ENCODE measurements around the gene UGT1A8.

DNA sequence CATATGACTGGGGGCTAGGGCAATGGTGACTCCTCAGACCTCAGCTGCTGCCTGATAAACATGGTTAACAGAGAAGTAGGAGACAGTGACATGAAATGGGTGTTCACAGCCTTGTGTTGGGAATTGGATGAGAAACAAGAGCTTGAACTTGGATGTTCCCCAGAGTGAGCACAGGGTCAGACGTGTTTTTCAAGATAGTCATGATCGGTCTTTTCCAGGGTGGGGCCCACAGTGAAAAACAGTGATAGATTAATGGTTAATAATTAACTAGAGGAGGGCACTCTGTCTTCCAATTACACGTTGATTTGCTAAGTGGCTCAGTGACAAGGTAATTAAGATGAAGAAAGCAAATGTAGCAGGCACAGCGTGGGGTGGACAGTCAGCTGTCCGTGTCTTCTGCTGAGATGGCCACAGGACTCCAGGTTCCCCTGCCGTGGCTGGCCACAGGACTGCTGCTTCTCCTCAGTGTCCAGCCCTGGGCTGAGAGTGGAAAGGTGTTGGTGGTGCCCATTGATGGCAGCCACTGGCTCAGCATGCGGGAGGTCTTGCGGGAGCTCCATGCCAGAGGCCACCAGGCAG is 111.4 kb downstream of the UGT1A8 start, which contains the start of gene UGT1A3:
- TF ChIP-seq, protein P1, sequence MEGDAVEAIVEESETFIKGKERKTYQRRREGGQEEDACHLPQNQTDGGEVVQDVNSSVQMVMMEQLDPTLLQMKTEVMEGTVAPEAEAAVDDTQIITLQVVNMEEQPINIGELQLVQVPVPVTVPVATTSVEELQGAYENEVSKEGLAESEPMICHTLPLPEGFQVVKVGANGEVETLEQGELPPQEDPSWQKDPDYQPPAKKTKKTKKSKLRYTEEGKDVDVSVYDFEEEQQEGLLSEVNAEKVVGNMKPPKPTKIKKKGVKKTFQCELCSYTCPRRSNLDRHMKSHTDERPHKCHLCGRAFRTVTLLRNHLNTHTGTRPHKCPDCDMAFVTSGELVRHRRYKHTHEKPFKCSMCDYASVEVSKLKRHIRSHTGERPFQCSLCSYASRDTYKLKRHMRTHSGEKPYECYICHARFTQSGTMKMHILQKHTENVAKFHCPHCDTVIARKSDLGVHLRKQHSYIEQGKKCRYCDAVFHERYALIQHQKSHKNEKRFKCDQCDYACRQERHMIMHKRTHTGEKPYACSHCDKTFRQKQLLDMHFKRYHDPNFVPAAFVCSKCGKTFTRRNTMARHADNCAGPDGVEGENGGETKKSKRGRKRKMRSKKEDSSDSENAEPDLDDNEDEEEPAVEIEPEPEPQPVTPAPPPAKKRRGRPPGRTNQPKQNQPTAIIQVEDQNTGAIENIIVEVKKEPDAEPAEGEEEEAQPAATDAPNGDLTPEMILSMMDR (conservative IDR thresholded peaks at IDR 0.05; ENCODE audit: low read depth, low read length) = no peak
- TF ChIP-seq RCOR1 (IDR thresholded peaks at IDR 0.05; ENCODE audit: insufficient replicate concordance, low read length) (no peak), POLR2A (IDR thresholded peaks at IDR 0.05; ENCODE audit: low read depth, low read length) (no peak), FOS (IDR thresholded peaks at IDR 0.05; ENCODE audit: low read depth, low read length) (no peak), MXI1 (IDR thresholded peaks at IDR 0.05; ENCODE audit: borderline replicate concordance, low read depth, low read length) (no peak), SMC3 (IDR thresholded peaks at IDR 0.05; ENCODE audit: low read depth, low read length) (no peak), MAZ (IDR thresholded peaks at IDR 0.05; ENCODE audit: borderline replicate concordance, low read depth, low read length) (no peak), RFX5 (IDR thresholded peaks at IDR 0.05; ENCODE audit: low read depth, low read length) (no peak), BHLHE40 (IDR thresholded peaks at IDR 0.05; ENCODE audit: low read depth, low read length) (no peak), MAFK (IDR thresholded peaks at IDR 0.05; ENCODE audit: low read depth, low read length) (no peak)

Measured in IMR-90 (cell line).